BLaER1 (cell line): Measurements from ENCODE around the gene KHNYN.
A peak's percentile ranks its signal among the peaks of the same experiment; 100 is the strongest.
"Not testable (repeated sequence)": the region's sequence is repeated elsewhere in the genome, so short reads cannot be mapped to it uniquely, and the experiment has no call there.

Experiments used
- H3K27ac ChIP-seq: shearing (Covaris generic); formaldehyde crosslinking; 2 replicates; pipeline ENCODE4 v1.8.1; 2022
- H3K27me3 ChIP-seq: shearing (Covaris generic); formaldehyde crosslinking; 2 replicates; pipeline ENCODE4 v1.8.1; 2022
- H3K36me3 ChIP-seq: shearing (Covaris generic); formaldehyde crosslinking; 2 replicates; pipeline ENCODE4 v1.8.1; 2022
- H3K4me1 ChIP-seq: shearing (Covaris generic); formaldehyde crosslinking; 2 replicates; pipeline ENCODE4 v1.8.1; 2022
- H3K4me2 ChIP-seq: shearing (Covaris generic); formaldehyde crosslinking; 2 replicates; pipeline ENCODE4 v1.8.1; 2022
- H3K4me3 ChIP-seq: shearing (Covaris generic); formaldehyde crosslinking; 2 replicates; pipeline ENCODE4 v1.8.1; 2022
- H3K9ac ChIP-seq: shearing (Covaris generic); formaldehyde crosslinking; 2 replicates; pipeline ENCODE4 v1.8.1; 2022
- H3K9me3 ChIP-seq: shearing (Covaris generic); formaldehyde crosslinking; 2 replicates; pipeline ENCODE4 v1.8.1; 2022
- H4K20me1 ChIP-seq: shearing (Covaris generic); formaldehyde crosslinking; 2 replicates; pipeline ENCODE4 v1.8.1; 2022
- Cebpa-rat ChIP-seq: shearing (Covaris generic); IDR thresholded peaks from 2 replicates; pipeline ENCODE4 v1.8.1; 2022

Gene KHNYN

GRCh38 chr14:24442240-24443052 is 12.7 kb downstream of the KHNYN start, which contains the start of gene SDR39U1:
Gene SDR39U1, minus strand, starts transcription at chr14:24442776. Its CDS starts 7 bp downstream, at chr14:24442769.
- peak within 1 kb of the TSS; percentile 95 for H3K4me2 ChIP-seq
- no peak for TF ChIP-seq Cebpa-rat
- no peaks in the 10 kb centered on the region for H3K27me3 ChIP-seq
- peaks cover 43% of the 10 kb centered on the region for H3K36me3 ChIP-seq
- H4K20me1 ChIP-seq: no peaks in the 10 kb centered on the region; the same call in 1 of the 2 replicates
- H3K4me3 ChIP-seq: peak within 1 kb of the TSS; percentile 79
- peaks cover 66% of the 10 kb centered on the region for H3K4me1 ChIP-seq
- H3K9ac ChIP-seq: peak within 1 kb of the TSS; percentile 91
- H3K27ac ChIP-seq: peak within 1 kb of the TSS; percentile 97
- H3K9me3 ChIP-seq: peaks cover 22% of the 10 kb centered on the region

- H3K9ac ChIP-seq: peak overlapping the region; percentile 91
- TF ChIP-seq Cebpa-rat: no peak
- H3K4me3 ChIP-seq: peak overlapping the region; percentile 79
- peaks cover 22% of the 10 kb centered on the region for H3K9me3 ChIP-seq
- H3K4me2 ChIP-seq: peak overlapping the region; percentile 80
- H3K4me1 ChIP-seq: peaks cover 59% of the 10 kb centered on the region
- no peaks in the 10 kb centered on the region for H3K27me3 ChIP-seq
- peak overlapping the region; percentile 97 for H3K27ac ChIP-seq
- no peaks in the 10 kb centered on the region; the same call in 1 of the 2 replicates for H4K20me1 ChIP-seq
- H3K36me3 ChIP-seq: peaks cover 38% of the 10 kb centered on the region
Measured at GRCh38 chr14:24443053-24443665, 13.4 kb downstream of the KHNYN start.

- not testable (repeated sequence) for H3K27me3 ChIP-seq, H3K27ac ChIP-seq, H3K4me2 ChIP-seq, H4K20me1 ChIP-seq, H3K4me3 ChIP-seq, H3K4me1 ChIP-seq, H3K9ac ChIP-seq, H3K36me3 ChIP-seq
- peaks cover 30% of the 10 kb centered on the region for H3K9me3 ChIP-seq
Measured at GRCh38 chr14:24450828-24451227, 21.1 kb downstream of the KHNYN start.

- Histone ChIP-seq H3K4me3 (no peak overlapping the region), H3K4me1 (peaks cover 28% of the 10 kb centered on the region)
Measured at GRCh38 chr14:24456980-24457379, 27.2 kb downstream of the KHNYN start.

GRCh38 chr14:24458736-24459135 is 29.0 kb downstream of the KHNYN start:
- H3K27me3 ChIP-seq: no peaks in the 10 kb centered on the region
- peaks cover 15% of the 10 kb centered on the region for H3K9me3 ChIP-seq
- H3K27ac ChIP-seq: no peak overlapping the region; the same call in 1 of the 2 replicates
- 0 out of 2 replicates have a peak, but pooled peaks cover 6% of the 10 kb centered on the region for H3K36me3 ChIP-seq
- TF ChIP-seq Cebpa-rat: no peak
- no peak overlapping the region for H3K4me3 ChIP-seq
- no peak overlapping the region for H3K9ac ChIP-seq
- H4K20me1 ChIP-seq: no peaks in the 10 kb centered on the region
- peak overlapping the region; percentile 61 for H3K4me2 ChIP-seq
- peaks cover 28% of the 10 kb centered on the region for H3K4me1 ChIP-seq

More at GRCh38 chr14:24456980-24457379, 27.2 kb downstream of the KHNYN start:
- no peak for TF ChIP-seq Cebpa-rat
- Histone ChIP-seq H3K9ac (no peak overlapping the region), H3K9me3 (peaks cover 24% of the 10 kb centered on the region), H3K27me3 (no peaks in the 10 kb centered on the region), H3K36me3 (peaks cover 10% of the 10 kb centered on the region; the same call in 1 of the 2 replicates), H3K27ac (no peak overlapping the region), H3K4me2 (no peak overlapping the region), H4K20me1 (no peaks in the 10 kb centered on the region)

GRCh38 chr14:24459331-24459730 is 29.6 kb downstream of the KHNYN start:
- no peak overlapping the region for H3K9ac ChIP-seq
- H3K9me3 ChIP-seq: peaks cover 9% of the 10 kb centered on the region
- H3K27ac ChIP-seq: peak overlapping the region; percentile 15; the same call in 1 of the 2 replicates
- no peak for TF ChIP-seq Cebpa-rat
- peaks cover 28% of the 10 kb centered on the region for H3K4me1 ChIP-seq
- peak overlapping the region; percentile 61; the same call in 1 of the 2 replicates for H3K4me2 ChIP-seq
- H3K27me3 ChIP-seq: no peaks in the 10 kb centered on the region
- H3K4me3 ChIP-seq: no peak overlapping the region
- H3K36me3 ChIP-seq: 0 out of 2 replicates have a peak, but pooled peaks cover 5% of the 10 kb centered on the region
- no peaks in the 10 kb centered on the region for H4K20me1 ChIP-seq

- H3K27me3 ChIP-seq: no peaks in the 10 kb centered on the region
- no peak overlapping the region for H3K27ac ChIP-seq
- no peaks in the 10 kb centered on the region for H3K36me3 ChIP-seq
- H3K4me1 ChIP-seq: peaks cover 28% of the 10 kb centered on the region
- no peak overlapping the region for H3K4me3 ChIP-seq
- no peak for TF ChIP-seq Cebpa-rat
- no peak overlapping the region for H3K9ac ChIP-seq
- H3K4me2 ChIP-seq: no peak overlapping the region
- no peaks in the 10 kb centered on the region for H4K20me1 ChIP-seq
- H3K9me3 ChIP-seq: no peaks in the 10 kb centered on the region
Measured at GRCh38 chr14:24461336-24461735, 31.6 kb downstream of the KHNYN start.

- Histone ChIP-seq H4K20me1 (no peaks in the 10 kb centered on the region), H3K4me2 (no peak overlapping the region), H3K36me3 (no peaks in the 10 kb centered on the region), H3K9ac (no peak overlapping the region), H3K27me3 (no peaks in the 10 kb centered on the region), H3K4me3 (no peak overlapping the region), H3K9me3 (no peaks in the 10 kb centered on the region), H3K4me1 (peaks cover 22% of the 10 kb centered on the region), H3K27ac (no peak overlapping the region)
- TF ChIP-seq Cebpa-rat: no peak
Measured at GRCh38 chr14:24463017-24463883, 33.5 kb downstream of the KHNYN start.
